Measurements from ENCODE around the gene EFTUD2.

DNA sequence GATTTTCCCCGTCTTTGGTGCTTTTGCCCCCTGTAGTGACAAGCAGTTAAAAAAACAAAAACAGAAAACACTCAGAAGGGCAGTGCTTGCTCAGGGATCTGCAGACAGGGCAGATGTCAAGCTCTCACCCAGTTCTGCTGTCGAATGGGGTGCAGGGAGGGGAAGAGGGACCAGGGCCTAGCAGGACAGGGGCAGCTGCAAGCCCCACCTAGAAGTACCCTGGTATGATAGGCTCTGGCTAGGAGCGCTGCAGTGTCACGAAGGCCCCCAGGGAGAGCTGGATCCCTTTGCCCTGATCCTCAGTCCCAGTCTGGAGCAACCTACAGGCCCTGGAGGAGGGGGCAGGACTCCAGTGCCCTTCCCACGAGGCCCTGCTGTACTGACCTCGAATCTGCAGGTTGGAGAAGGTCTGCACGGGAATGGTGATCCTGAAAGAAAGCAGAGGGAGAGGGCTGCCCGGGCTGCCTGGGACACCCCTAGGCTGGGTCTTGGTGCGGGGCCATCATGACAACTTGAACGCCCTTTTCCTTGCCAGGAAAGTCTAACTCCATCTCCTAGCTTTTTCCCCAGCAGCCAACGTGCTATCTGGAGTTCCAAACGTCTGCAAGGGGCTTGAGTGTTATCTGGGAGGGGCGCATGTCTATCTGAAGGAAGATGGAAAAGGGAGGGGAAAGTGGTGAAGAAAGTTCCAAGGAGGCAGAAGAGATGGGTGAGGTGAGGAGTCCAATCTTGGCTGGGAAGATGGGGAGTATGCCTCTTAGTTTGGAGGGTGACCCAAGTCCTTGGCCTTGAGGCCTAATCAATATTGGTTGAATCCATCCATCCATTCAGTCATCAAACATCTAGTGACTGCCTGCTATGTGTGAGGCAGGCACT, 11.2 kb upstream of the EFTUD2 start:
- TF ChIP-seq POLR2A (IDR thresholded peaks at IDR 0.05) (no peak), POLR2AphosphoS5 (IDR thresholded peaks at IDR 0.05) (no peak), EP300 (IDR thresholded peaks at IDR 0.05; ENCODE audit: low read depth) (no peak)
- TF ChIP-seq, protein P1, sequence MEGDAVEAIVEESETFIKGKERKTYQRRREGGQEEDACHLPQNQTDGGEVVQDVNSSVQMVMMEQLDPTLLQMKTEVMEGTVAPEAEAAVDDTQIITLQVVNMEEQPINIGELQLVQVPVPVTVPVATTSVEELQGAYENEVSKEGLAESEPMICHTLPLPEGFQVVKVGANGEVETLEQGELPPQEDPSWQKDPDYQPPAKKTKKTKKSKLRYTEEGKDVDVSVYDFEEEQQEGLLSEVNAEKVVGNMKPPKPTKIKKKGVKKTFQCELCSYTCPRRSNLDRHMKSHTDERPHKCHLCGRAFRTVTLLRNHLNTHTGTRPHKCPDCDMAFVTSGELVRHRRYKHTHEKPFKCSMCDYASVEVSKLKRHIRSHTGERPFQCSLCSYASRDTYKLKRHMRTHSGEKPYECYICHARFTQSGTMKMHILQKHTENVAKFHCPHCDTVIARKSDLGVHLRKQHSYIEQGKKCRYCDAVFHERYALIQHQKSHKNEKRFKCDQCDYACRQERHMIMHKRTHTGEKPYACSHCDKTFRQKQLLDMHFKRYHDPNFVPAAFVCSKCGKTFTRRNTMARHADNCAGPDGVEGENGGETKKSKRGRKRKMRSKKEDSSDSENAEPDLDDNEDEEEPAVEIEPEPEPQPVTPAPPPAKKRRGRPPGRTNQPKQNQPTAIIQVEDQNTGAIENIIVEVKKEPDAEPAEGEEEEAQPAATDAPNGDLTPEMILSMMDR (IDR thresholded peaks at IDR 0.05) = no peak
